ENCODE data around the gene NLRP12. TPM values are rescaled to one million over a fixed set of nuclear protein-coding genes. Genes with fewer than 3 reads are reported as not detected.
"Not testable (repeated sequence)": the region's sequence is repeated elsewhere in the genome, so short reads cannot be mapped to it uniquely, and the experiment has no call there.

NLRP12 gene
- total RNA-seq, 4 donors from 2014 or later, result 0.46 to 9.6 (median 1.6) TPM

GRCh38 chr19:53849237-53849676 lies 25.1 kb upstream of the NLRP12 start:
- peak; percentile 55 for ATAC-seq (ENCODE audit: low FRiP score)
- no peak for TF ChIP-seq CTCF (IDR thresholded peaks at IDR 0.05)
- DNase-seq (ENCODE audit: low spot score), result no peak

GRCh38 chr19:53847555-53847954 lies 23.4 kb upstream of the NLRP12 start:
- ATAC-seq (ENCODE audit: low FRiP score) (no peak), DNase-seq (ENCODE audit: low spot score) (no peak)
- no peak for TF ChIP-seq CTCF (IDR thresholded peaks at IDR 0.05)

- DNase-seq (ENCODE audit: low spot score) (no peak), ATAC-seq (ENCODE audit: low FRiP score) (no peak)
- no peak for TF ChIP-seq CTCF (IDR thresholded peaks at IDR 0.05)
Measured at GRCh38 chr19:53844849-53845246, 20.7 kb upstream of the NLRP12 start.

GRCh38 chr19:53840914-53841313 lies 16.8 kb upstream of the NLRP12 start:
- DNase-seq (ENCODE audit: low spot score); ATAC-seq (ENCODE audit: low FRiP score): not testable (repeated sequence)

- ATAC-seq (ENCODE audit: low FRiP score); DNase-seq (ENCODE audit: low spot score): not testable (repeated sequence)
Measured at GRCh38 chr19:53840241-53840640, 16.1 kb upstream of the NLRP12 start.

- not testable (repeated sequence) for ATAC-seq (ENCODE audit: low FRiP score); DNase-seq (ENCODE audit: low spot score)
Measured at GRCh38 chr19:53838446-53838845, 14.3 kb upstream of the NLRP12 start.

GRCh38 chr19:53832861-53833260 lies 8.7 kb upstream of the NLRP12 start:
- not testable (repeated sequence) for DNase-seq (ENCODE audit: low spot score); ATAC-seq (ENCODE audit: low FRiP score)

GRCh38 chr19:53828531-53828930 lies 4.4 kb upstream of the NLRP12 start:
- ATAC-seq (ENCODE audit: low FRiP score) (no peak), DNase-seq (ENCODE audit: low spot score) (no peak)
- TF ChIP-seq CTCF (IDR thresholded peaks at IDR 0.05), result no peak

GRCh38 chr19:53826876-53827275 lies 2.8 kb upstream of the NLRP12 start:
- no peak for TF ChIP-seq CTCF (IDR thresholded peaks at IDR 0.05)
- ATAC-seq (ENCODE audit: low FRiP score) (no peak), DNase-seq (ENCODE audit: low spot score) (no peak)
